Measurements from ENCODE around the gene ATG2B.

- TF ChIP-seq SALL2 (tag by site-specific recombination; IDR thresholded peaks at IDR 0.05; ENCODE audit: borderline replicate concordance) (no peak), SCRT2 (tag by site-specific recombination; IDR thresholded peaks at IDR 0.05) (no peak), TCF7L2 (IDR thresholded peaks at IDR 0.05; ENCODE audit: borderline replicate concordance, low read depth, low read length) (no peak), ZNF416 (tag by site-specific recombination; IDR thresholded peaks at IDR 0.05) (no peak), ZNF302 (tag by site-specific recombination; IDR thresholded peaks at IDR 0.05; ENCODE audit: low read depth) (no peak), ZNF785 (tag by site-specific recombination; IDR thresholded peaks at IDR 0.05) (no peak), CTCF (tag by site-specific recombination; IDR thresholded peaks at IDR 0.05) (no peak), ZNF366 (tag by site-specific recombination; conservative IDR thresholded peaks at IDR 0.05) (no peak), ZNF174 (tag by site-specific recombination; IDR thresholded peaks at IDR 0.05) (no peak), ZFP41 (tag by site-specific recombination; IDR thresholded peaks at IDR 0.05; ENCODE audit: borderline replicate concordance) (no peak), HOXA7 (CRISPR knock-in tag; IDR thresholded peaks at IDR 0.05; ENCODE audit: borderline replicate concordance) (no peak), ZNF624 (tag by site-specific recombination; IDR thresholded peaks at IDR 0.05) (no peak), ZNF311 (tag by site-specific recombination; IDR thresholded peaks at IDR 0.05; ENCODE audit: borderline replicate concordance) (no peak)
These were observed 24.6 kb downstream of the ATG2B start for GRCh38 chr14:96338551-96338950.

All from HEK293 (cell line).